ENCODE measurements around the gene SMOC2. TPM values are rescaled to one million over a fixed set of nuclear protein-coding genes. Genes with fewer than 3 reads are reported as not detected.

The SMOC2 gene
- total RNA-seq, 2 donors from 2014 or later = 17.8 to 167 TPM

GRCh38 chr6:168678588-168678987 is 237.6 kb downstream of the SMOC2 start:
- intact Hi-C loops (cut with DNase I) = no loop called here

GRCh38 chr6:168681748-168682147 is 240.8 kb downstream of the SMOC2 start:
- H3K27ac ChIP-seq = no peak overlapping the region
- no peaks in the 10 kb centered on the region for H3K27me3 ChIP-seq (replicated peaks; ENCODE audit: insufficient read depth)
- WGBS = 96% methylated on average over 5 of the region's 5 CpGs
- TF ChIP-seq POLR2A (IDR thresholded peaks at IDR 0.05) = no peak
- no peak for TF ChIP-seq POLR2AphosphoS5 (IDR thresholded peaks at IDR 0.05)
- no peak for TF ChIP-seq CTCF (IDR thresholded peaks at IDR 0.05)
- H3K36me3 ChIP-seq = no peaks in the 10 kb centered on the region
- intact Hi-C loops (cut with DNase I) = no loop called here
- no peaks in the 10 kb centered on the region for H3K4me1 ChIP-seq (replicated peaks)
- no peak overlapping the region for H3K4me3 ChIP-seq
- no peaks in the 10 kb centered on the region for H3K9me3 ChIP-seq
- DNase-seq (ENCODE audit: low spot score) = no peak

More at GRCh38 chr6:168678588-168678987, 237.6 kb downstream of the SMOC2 start:
- no peak overlapping the region for H3K27ac ChIP-seq
- no peak for DNase-seq (ENCODE audit: low spot score)
- H3K4me3 ChIP-seq = no peak overlapping the region
- H3K36me3 ChIP-seq = no peaks in the 10 kb centered on the region
- TF ChIP-seq CTCF (IDR thresholded peaks at IDR 0.05) = no peak
- no peak for TF ChIP-seq POLR2AphosphoS5 (IDR thresholded peaks at IDR 0.05)
- no peak for TF ChIP-seq POLR2A (IDR thresholded peaks at IDR 0.05)
- H3K9me3 ChIP-seq = no peaks in the 10 kb centered on the region
- H3K4me1 ChIP-seq (replicated peaks) = no peaks in the 10 kb centered on the region
- WGBS = 53% methylated on average over 5 of the region's 5 CpGs
- H3K27me3 ChIP-seq (replicated peaks; ENCODE audit: insufficient read depth) = no peaks in the 10 kb centered on the region

- WGBS = 67% methylated on average over 11 of the region's 11 CpGs
Measured at GRCh38 chr6:168683621-168684020, 242.6 kb downstream of the SMOC2 start.

GRCh38 chr6:168684471-168684870 is 243.5 kb downstream of the SMOC2 start:
- Histone ChIP-seq H3K9me3 (no peaks in the 10 kb centered on the region), H3K4me3 (no peak overlapping the region), H3K4me1 (replicated peaks) (no peaks in the 10 kb centered on the region), H3K27ac (no peak overlapping the region), H3K36me3 (no peaks in the 10 kb centered on the region), H3K27me3 (replicated peaks; ENCODE audit: insufficient read depth) (no peaks in the 10 kb centered on the region)
- intact Hi-C loops (cut with DNase I) = no loop called here
- 68% methylated on average over 7 of the region's 8 CpGs for WGBS
- no peak for DNase-seq (ENCODE audit: low spot score)
- TF ChIP-seq POLR2AphosphoS5 (IDR thresholded peaks at IDR 0.05) (no peak), CTCF (IDR thresholded peaks at IDR 0.05) (no peak)

More at GRCh38 chr6:168683621-168684020, 242.6 kb downstream of the SMOC2 start:
- Histone ChIP-seq H3K27me3 (replicated peaks; ENCODE audit: insufficient read depth) (no peaks in the 10 kb centered on the region), H3K9me3 (no peaks in the 10 kb centered on the region), H3K4me3 (no peak overlapping the region), H3K27ac (no peak overlapping the region), H3K4me1 (replicated peaks) (no peaks in the 10 kb centered on the region), H3K36me3 (no peaks in the 10 kb centered on the region)
- TF ChIP-seq POLR2AphosphoS5 (IDR thresholded peaks at IDR 0.05) = no peak
- DNase-seq (ENCODE audit: low spot score) = no peak
- intact Hi-C loops (cut with DNase I) = no loop called here

- Histone ChIP-seq H3K9me3 (no peaks in the 10 kb centered on the region), H3K4me1 (replicated peaks) (no peaks in the 10 kb centered on the region), H3K36me3 (no peaks in the 10 kb centered on the region), H3K4me3 (no peak overlapping the region), H3K27ac (no peak overlapping the region), H3K27me3 (replicated peaks; ENCODE audit: insufficient read depth) (no peaks in the 10 kb centered on the region)
- intact Hi-C loops (cut with DNase I) = no loop called here
- DNase-seq (ENCODE audit: low spot score) = no peak
- TF ChIP-seq CTCF (IDR thresholded peaks at IDR 0.05) (no peak), POLR2A (IDR thresholded peaks at IDR 0.05) (no peak), POLR2AphosphoS5 (IDR thresholded peaks at IDR 0.05) (no peak)
- 88% methylated on average over 8 of the region's 8 CpGs for WGBS
Measured at GRCh38 chr6:168684906-168685305, 243.9 kb downstream of the SMOC2 start.

Data from prostate gland (tissue), 2 donors.